HTR-8/SVneo (cell line): ENCODE results near the gene FAM184A.

Experiments
- DNase-seq: peaks from one replicate; pipeline ENCODE4 v3.0.0; 2011; ENCODE audit warnings: low spot score, mixed read lengths; ENCODE audit not compliant: insufficient read length
- FAIRE-seq: peaks from 2 replicates; lab custom pipeline; 2011; peaks lifted over from hg19 to GRCh38; lab: Jason Lieb, UNC

The FAM184A gene

GRCh38 chr6:118921084-118921483 is 157.4 kb downstream of the FAM184A start:
- FAIRE-seq (no peak), DNase-seq (no peak)

- FAIRE-seq (no peak), DNase-seq (no peak)
Measured at GRCh38 chr6:118918329-118918725, 160.1 kb downstream of the FAM184A start.

GRCh38 chr6:118917546-118918328 is 160.7 kb downstream of the FAM184A start:
- no peak for FAIRE-seq
- DNase-seq = no peak

GRCh38 chr6:118914598-118914997 is 163.9 kb downstream of the FAM184A start:
- DNase-seq (no peak), FAIRE-seq (no peak)

GRCh38 chr6:118913161-118913560 is 165.3 kb downstream of the FAM184A start:
- FAIRE-seq = no peak
- no peak for DNase-seq

GRCh38 chr6:118912646-118913045 is 165.8 kb downstream of the FAM184A start:
- DNase-seq = no peak
- FAIRE-seq = no peak
